HepG2 (cell line): ENCODE measurements around the gene ZNF514. TPM values are rescaled to one million over a fixed set of nuclear protein-coding genes. Genes with fewer than 3 reads are reported as not detected.

Experiments used
- AKAP8 ChIP-seq: sonication (generic); formaldehyde crosslinking; IDR thresholded peaks from 2 replicates; pipeline ENCODE4 v1.5.1; 2020; ENCODE audit warnings: mild to moderate bottlenecking, missing genetic modification reagents
- ARID4A ChIP-seq: sonication (generic); formaldehyde crosslinking; IDR thresholded peaks from 2 replicates; pipeline ENCODE4 v1.5.0; 2020; ENCODE audit warnings: mild to moderate bottlenecking, missing genetic modification reagents, borderline replicate concordance
- CBX1 ChIP-seq: IDR thresholded peaks from one replicate; pipeline ENCODE4 v1.6.1; 2016; ENCODE audit warnings: antibody characterized with exemption, low read depth
- ERF ChIP-seq: IDR thresholded peaks from 2 replicates; pipeline ENCODE4 v1.6.1; 2018; ENCODE audit warnings: missing biosample characterization, missing genetic modification reagents
- HOXA3 ChIP-seq: sonication (generic); formaldehyde crosslinking; IDR thresholded peaks from 2 replicates; pipeline ENCODE4 v1.5.0; 2020; ENCODE audit warnings: missing genetic modification reagents
- KDM2A ChIP-seq: sonication (generic); formaldehyde crosslinking; IDR thresholded peaks from 2 replicates; pipeline ENCODE4 v1.4.0; 2020; ENCODE audit warnings: low read depth, missing genetic modification reagents, borderline replicate concordance
- KMT2A ChIP-seq: sonication (generic); formaldehyde crosslinking; IDR thresholded peaks from 2 replicates; pipeline ENCODE4 v1.4.0; 2020; ENCODE audit warnings: missing genetic modification reagents
- LCORL ChIP-seq, 2 experiments: fragments of 450-650 bp in 1 of 2; sonication (generic) in 1 of 2; formaldehyde crosslinking in 1 of 2; IDR thresholded peaks; 2 replicates each; pipeline versions ENCODE4 v1.5.0 to v1.6.1; 2017 to 2020; ENCODE audit warnings: antibody characterized with exemption in 1 of 2, missing genetic modification reagents in 1 of 2
- MAFG ChIP-seq: sonication (generic); formaldehyde crosslinking; IDR thresholded peaks from 2 replicates; pipeline ENCODE4 v1.5.1; 2020; ENCODE audit warnings: mild to moderate bottlenecking, missing genetic modification reagents
- SAP130 ChIP-seq: IDR thresholded peaks from 2 replicates; pipeline ENCODE4 v1.6.1; 2016; ENCODE audit warnings: low read depth
- TOPORS ChIP-seq: sonication (generic); formaldehyde crosslinking; IDR thresholded peaks from 2 replicates; pipeline ENCODE4 v1.8.0; 2023; ENCODE audit warnings: mild to moderate bottlenecking, missing genetic modification reagents
- ZBTB38 ChIP-seq: sonication (generic); formaldehyde crosslinking; IDR thresholded peaks from 2 replicates; pipeline ENCODE4 v1.5.1; 2020; ENCODE audit warnings: mild to moderate bottlenecking, missing genetic modification reagents
- ZKSCAN8 ChIP-seq: IDR thresholded peaks from 2 replicates; pipeline ENCODE4 v1.6.1; 2016; ENCODE audit warnings: borderline replicate concordance, missing genetic modification reagents, missing compliant biosample characterization
- ZNF121 ChIP-seq: sonication (generic); formaldehyde crosslinking; IDR thresholded peaks from 2 replicates; pipeline ENCODE4 v1.5.0; 2020; ENCODE audit warnings: mild to moderate bottlenecking, missing genetic modification reagents
- ZNF337 ChIP-seq: sonication (generic); formaldehyde crosslinking; IDR thresholded peaks from 2 replicates; pipeline ENCODE4 v1.5.1; 2020; ENCODE audit warnings: missing genetic modification reagents, low read depth, mild to moderate bottlenecking, borderline replicate concordance
- polyA plus RNA-seq, 8 experiments: library from polyadenylated mRNA; depleted of rRNA in 3 of 8; stranded (reverse) in 7 of 8; unstranded in 1 of 8; fragments of >200 nt; fragmentation: Illumina TruSeq in 4 of 8; extraction: Trizol in 4 of 8; gene quantifications; 2 replicates each; pipeline versions ENCODE4 v1.2.1 to v1.2.3, GENCODE V29; 2011 to 2016; ENCODE audit warnings: low read depth in 4 of 8, missing spikeins in 1 of 8, mixed read lengths in 1 of 8; ENCODE audit not compliant: insufficient read depth in 1 of 8
- total RNA-seq, 5 experiments: library from RNA; depleted of rRNA; stranded (reverse); fragments of >200 nt; fragmentation: Illumina TruSeq; extraction: Trizol; gene quantifications; 2 replicates each; pipeline ENCODE4 v1.2.3, GENCODE V29; 2016; ENCODE audit warnings: low read depth in 1 of 5
- TF ChIP-seq, protein P1 (sequence below): sonication (generic); formaldehyde crosslinking; IDR thresholded peaks from 2 replicates; pipeline ENCODE4 v1.4.0; 2020; ENCODE audit warnings: missing genetic modification reagents
- TF ChIP-seq, protein P2 (sequence below): sonication (generic); formaldehyde crosslinking; IDR thresholded peaks from 2 replicates; pipeline ENCODE4 v1.5.0; 2020; ENCODE audit warnings: missing genetic modification reagents, mild to moderate bottlenecking, borderline replicate concordance
- TF ChIP-seq, protein P3 (sequence below): IDR thresholded peaks from 2 replicates; pipeline ENCODE4 v1.6.1; 2016; ENCODE audit warnings: low read depth, borderline replicate concordance
- TF ChIP-seq, protein P4 (sequence below): sonication (generic); formaldehyde crosslinking; IDR thresholded peaks from 2 replicates; pipeline ENCODE4 v1.4.0; 2020; ENCODE audit warnings: mild to moderate bottlenecking, missing genetic modification reagents

Gene ZNF514
- total and polyA plus RNA-seq, 2 of the 13 experiments (the other 11 are each of a cell fraction or from before 2014, with no cell fraction given), result 15.2 to 18.7 TPM

DNA sequence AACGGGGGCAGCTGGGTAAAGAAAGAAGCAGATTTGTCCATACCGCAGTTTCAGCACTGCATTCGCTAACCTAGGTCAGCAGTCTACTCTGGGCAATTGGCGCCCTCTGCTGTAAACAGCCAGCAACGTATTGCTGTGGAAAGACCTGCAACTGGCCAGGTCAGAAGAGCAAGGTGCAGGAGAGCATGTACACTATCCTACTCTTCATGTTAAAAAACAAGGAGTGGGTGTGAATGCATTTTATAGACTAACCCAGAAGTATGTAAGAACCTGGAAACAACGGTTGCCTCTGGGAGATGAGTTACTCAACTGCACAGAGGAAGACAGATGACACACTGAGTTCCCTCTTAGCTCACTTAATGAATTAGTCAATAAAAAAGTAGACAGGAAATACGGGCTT, 44.2 kb downstream of the ZNF514 start (continued):
- TF ChIP-seq, protein P1, sequence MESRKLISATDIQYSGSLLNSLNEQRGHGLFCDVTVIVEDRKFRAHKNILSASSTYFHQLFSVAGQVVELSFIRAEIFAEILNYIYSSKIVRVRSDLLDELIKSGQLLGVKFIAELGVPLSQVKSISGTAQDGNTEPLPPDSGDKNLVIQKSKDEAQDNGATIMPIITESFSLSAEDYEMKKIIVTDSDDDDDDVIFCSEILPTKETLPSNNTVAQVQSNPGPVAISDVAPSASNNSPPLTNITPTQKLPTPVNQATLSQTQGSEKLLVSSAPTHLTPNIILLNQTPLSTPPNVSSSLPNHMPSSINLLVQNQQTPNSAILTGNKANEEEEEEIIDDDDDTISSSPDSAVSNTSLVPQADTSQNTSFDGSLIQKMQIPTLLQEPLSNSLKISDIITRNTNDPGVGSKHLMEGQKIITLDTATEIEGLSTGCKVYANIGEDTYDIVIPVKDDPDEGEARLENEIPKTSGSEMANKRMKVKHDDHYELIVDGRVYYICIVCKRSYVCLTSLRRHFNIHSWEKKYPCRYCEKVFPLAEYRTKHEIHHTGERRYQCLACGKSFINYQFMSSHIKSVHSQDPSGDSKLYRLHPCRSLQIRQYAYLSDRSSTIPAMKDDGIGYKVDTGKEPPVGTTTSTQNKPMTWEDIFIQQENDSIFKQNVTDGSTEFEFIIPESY (CRISPR knock-in tag), result peak; percentile 96
- peak; percentile 24; the same call in 1 of the 2 replicates for TF ChIP-seq ZNF121 (CRISPR knock-in tag)
- TF ChIP-seq KMT2A, result 0 out of 2 replicates have a peak, but pooled peaks have one; percentile 45
- TF ChIP-seq HOXA3 (CRISPR knock-in tag), result 0 out of 2 replicates have a peak, but pooled peaks have one; percentile 38
- no peak for TF ChIP-seq AKAP8 (CRISPR knock-in tag)
- TF ChIP-seq ERF, result 0 out of 2 replicates have a peak, but pooled peaks have one; percentile 56
- TF ChIP-seq, protein P2, sequence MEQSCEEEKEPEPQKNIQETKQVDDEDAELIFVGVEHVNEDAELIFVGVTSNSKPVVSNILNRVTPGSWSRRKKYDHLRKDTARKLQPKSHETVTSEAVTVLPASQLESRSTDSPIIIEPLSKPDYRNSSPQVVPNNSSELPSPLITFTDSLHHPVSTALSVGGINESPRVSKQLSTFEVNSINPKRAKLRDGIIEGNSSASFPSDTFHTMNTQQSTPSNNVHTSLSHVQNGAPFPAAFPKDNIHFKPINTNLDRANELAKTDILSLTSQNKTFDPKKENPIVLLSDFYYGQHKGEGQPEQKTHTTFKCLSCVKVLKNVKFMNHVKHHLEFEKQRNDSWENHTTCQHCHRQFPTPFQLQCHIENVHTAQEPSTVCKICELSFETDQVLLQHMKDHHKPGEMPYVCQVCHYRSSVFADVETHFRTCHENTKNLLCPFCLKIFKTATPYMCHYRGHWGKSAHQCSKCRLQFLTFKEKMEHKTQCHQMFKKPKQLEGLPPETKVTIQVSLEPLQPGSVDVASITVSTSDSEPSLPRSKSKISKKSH, result no peak
- peak; percentile 30; the same call in 1 of the 2 replicates for TF ChIP-seq ARID4A (CRISPR knock-in tag)
- TF ChIP-seq ZBTB38 (CRISPR knock-in tag), result peak; percentile 91
- TF ChIP-seq SAP130 (CRISPR knock-in tag), result peak; percentile 56; the same call in 1 of the 2 replicates
- TF ChIP-seq LCORL (IDR thresholded peaks at IDR 0.05), result no peak
- 0 out of 2 replicates have a peak, but pooled peaks have one; percentile 27 for TF ChIP-seq LCORL (CRISPR knock-in tag; IDR thresholded peaks at IDR 0.05)
- TF ChIP-seq, protein P3, sequence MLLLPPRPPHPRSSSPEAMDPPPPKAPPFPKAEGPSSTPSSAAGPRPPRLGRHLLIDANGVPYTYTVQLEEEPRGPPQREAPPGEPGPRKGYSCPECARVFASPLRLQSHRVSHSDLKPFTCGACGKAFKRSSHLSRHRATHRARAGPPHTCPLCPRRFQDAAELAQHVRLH, result peak; percentile 31; the same call in 1 of the 2 replicates
- no peak for TF ChIP-seq ZNF337 (CRISPR knock-in tag)
- TF ChIP-seq KDM2A, result peak; percentile 66; the same call in 1 of the 2 replicates
- peak; percentile 28; the same call in 1 of the 2 replicates for TF ChIP-seq ZKSCAN8 (CRISPR knock-in tag)
- TF ChIP-seq, protein P4, sequence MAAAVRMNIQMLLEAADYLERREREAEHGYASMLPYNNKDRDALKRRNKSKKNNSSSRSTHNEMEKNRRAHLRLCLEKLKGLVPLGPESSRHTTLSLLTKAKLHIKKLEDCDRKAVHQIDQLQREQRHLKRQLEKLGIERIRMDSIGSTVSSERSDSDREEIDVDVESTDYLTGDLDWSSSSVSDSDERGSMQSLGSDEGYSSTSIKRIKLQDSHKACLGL (CRISPR knock-in tag), result no peak
- TF ChIP-seq MAFG, result no peak
- TF ChIP-seq TOPORS (CRISPR knock-in tag), result no peak
- TF ChIP-seq CBX1, result peak; percentile 41
